Cardiac muscle cell (in vitro differentiated cells and primary cell): ENCODE measurements around the gene ADGRF5. TPM values are rescaled to one million over a fixed set of nuclear protein-coding genes. Genes with fewer than 3 reads are reported as not detected.
A peak's percentile ranks its signal among the peaks of the same experiment; 100 is the strongest.
"Not testable (repeated sequence)": the region's sequence is repeated elsewhere in the genome, so short reads cannot be mapped to it uniquely, and the experiment has no call there.

Experiments used
- DNase-seq, 2 donors: peaks; one replicate each; pipeline versions ENCODE4 v3.0.0 to v3.0.0-alpha.2; 2010 to 2017; ENCODE audit warnings: low read depth in 1 of 2, low spot score in 1 of 2
- H3K27ac ChIP-seq: fragments of 200-600 bp; sonication (generic); 2 replicates; pipeline ENCODE4 v1.5.1; 2016
- H3K27me3 ChIP-seq: fragments of 200-600 bp; sonication (generic); 2 replicates; pipeline ENCODE4 v1.6.0; 2016; ENCODE audit warnings: control low read depth
- H3K36me3 ChIP-seq: fragments of 200-600 bp; sonication (generic); 2 replicates; pipeline ENCODE4 v1.5.1; 2016; ENCODE audit warnings: control low read depth
- H3K4me1 ChIP-seq: fragments of 200-600 bp; sonication (generic); 2 replicates; pipeline ENCODE4 v1.8.1; 2017; ENCODE audit warnings: low read depth, mild to moderate bottlenecking, mixed run types
- H3K4me3 ChIP-seq: fragments of 200-600 bp; sonication (generic); 2 replicates; pipeline ENCODE4 v1.5.1; 2016; ENCODE audit warnings: mild to moderate bottlenecking
- H3K9me3 ChIP-seq: fragments of 200-600 bp; sonication (generic); 2 replicates; pipeline ENCODE4 v1.5.1; 2017; ENCODE audit warnings: low read depth, mild to moderate bottlenecking, control low read depth
- polyA plus RNA-seq: library from polyadenylated mRNA; unstranded; fragments of >200 nt; fragmentation: Nextera tagmentation; extraction: Ambion mirVana; gene quantifications from 2 replicates; pipeline ENCODE4 v1.2.1, GENCODE V29; 2016
- total RNA-seq: library from RNA; depleted of rRNA; stranded (reverse); fragments of >200 nt; gene quantifications from 2 replicates; pipeline ENCODE4 v1.2.3, GENCODE V29; 2016
- TF ChIP-seq, protein P1 (sequence below): IDR thresholded peaks from 2 replicates; pipeline ENCODE4 v1.5.1; 2012; ENCODE audit warnings: low read depth, mild to moderate bottlenecking, low read length

The ADGRF5 gene
- total and polyA plus RNA-seq, 2 experiments from 2014 or later, result 0.12 TPM; not detected in 1

DNA sequence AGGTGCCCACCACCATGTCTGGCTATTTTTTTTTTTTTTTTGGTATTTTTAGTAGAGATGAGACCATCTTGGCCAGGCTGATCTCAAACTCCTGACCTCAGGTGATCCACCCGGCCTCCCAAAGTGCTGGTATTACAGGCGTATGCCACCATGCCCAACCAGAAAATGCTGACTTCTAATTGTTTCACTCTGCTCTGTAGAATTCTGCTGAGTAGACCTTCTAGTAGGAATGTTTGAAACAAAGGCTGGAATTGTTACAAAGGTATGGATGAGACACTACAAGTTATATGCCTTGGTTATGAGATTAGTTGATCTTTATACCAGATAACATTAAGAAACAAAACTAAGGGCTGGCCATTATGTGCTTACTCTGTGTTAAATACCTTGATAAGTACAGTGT lies 83.7 kb downstream of the ADGRF5 start:
- H3K4me3 ChIP-seq, result no peak overlapping the region
- no peak overlapping the region for H3K27ac ChIP-seq
- no peaks in the 10 kb centered on the region for H3K4me1 ChIP-seq
- no peaks in the 10 kb centered on the region for H3K36me3 ChIP-seq
- DNase-seq, result no peak
- H3K9me3 ChIP-seq, result no peaks in the 10 kb centered on the region
- no peaks in the 10 kb centered on the region for H3K27me3 ChIP-seq
- TF ChIP-seq, protein P1, sequence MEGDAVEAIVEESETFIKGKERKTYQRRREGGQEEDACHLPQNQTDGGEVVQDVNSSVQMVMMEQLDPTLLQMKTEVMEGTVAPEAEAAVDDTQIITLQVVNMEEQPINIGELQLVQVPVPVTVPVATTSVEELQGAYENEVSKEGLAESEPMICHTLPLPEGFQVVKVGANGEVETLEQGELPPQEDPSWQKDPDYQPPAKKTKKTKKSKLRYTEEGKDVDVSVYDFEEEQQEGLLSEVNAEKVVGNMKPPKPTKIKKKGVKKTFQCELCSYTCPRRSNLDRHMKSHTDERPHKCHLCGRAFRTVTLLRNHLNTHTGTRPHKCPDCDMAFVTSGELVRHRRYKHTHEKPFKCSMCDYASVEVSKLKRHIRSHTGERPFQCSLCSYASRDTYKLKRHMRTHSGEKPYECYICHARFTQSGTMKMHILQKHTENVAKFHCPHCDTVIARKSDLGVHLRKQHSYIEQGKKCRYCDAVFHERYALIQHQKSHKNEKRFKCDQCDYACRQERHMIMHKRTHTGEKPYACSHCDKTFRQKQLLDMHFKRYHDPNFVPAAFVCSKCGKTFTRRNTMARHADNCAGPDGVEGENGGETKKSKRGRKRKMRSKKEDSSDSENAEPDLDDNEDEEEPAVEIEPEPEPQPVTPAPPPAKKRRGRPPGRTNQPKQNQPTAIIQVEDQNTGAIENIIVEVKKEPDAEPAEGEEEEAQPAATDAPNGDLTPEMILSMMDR, result no peak

DNA sequence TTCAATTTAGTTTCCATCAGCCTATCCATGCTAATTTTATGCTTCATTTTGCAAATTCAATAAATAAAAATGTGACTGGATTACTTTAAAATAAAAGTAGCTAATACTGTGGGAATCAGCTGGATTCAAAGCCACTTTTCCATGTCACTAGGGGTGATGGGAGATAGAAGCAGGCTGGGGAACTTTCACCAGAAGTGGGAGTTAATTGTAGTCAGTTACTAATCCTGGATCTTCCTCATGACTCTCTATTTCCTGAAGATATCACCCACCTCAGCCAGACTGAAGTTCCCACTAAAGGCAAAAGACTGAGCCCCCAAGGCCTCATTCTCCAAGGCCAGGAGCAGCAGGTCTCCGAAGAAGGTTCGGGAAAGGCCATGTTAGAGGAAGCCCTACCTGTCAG lies 86.7 kb downstream of the ADGRF5 start:
- not testable (repeated sequence) for H3K36me3 ChIP-seq, H3K27ac ChIP-seq, H3K4me1 ChIP-seq, H3K27me3 ChIP-seq, H3K4me3 ChIP-seq, DNase-seq, H3K9me3 ChIP-seq

GRCh38 chr6:46834257-46834916 lies 87.4 kb downstream of the ADGRF5 start:
- DNase-seq, H3K27me3 ChIP-seq: not testable (repeated sequence)

DNA sequence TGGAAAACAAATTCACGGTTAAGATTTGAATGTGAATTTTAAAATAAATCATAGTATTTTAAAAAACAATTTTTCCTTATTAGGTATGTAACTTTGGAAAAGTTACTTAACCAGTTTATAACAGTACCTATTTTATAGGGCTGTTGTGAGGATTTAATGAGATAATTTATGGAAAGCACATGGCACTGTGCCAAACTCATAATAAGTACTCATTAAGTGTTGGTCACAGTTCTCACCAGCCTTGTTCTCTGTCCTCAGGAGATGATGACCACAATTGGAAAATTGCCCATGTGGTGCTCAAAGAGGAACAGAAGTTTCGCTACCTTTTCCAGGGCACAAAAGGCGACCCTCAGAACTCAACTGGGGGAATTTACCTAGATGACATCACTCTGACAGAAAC lies 88.9 kb downstream of the ADGRF5 start:
- TF ChIP-seq, protein P1, result no peak
- Histone ChIP-seq H3K27ac (no peak overlapping the region), H3K4me3 (no peak overlapping the region), H3K36me3 (no peaks in the 10 kb centered on the region), H3K4me1 (no peaks in the 10 kb centered on the region), H3K27me3 (no peaks in the 10 kb centered on the region), H3K9me3 (no peaks in the 10 kb centered on the region)
- no peak for DNase-seq

More at GRCh38 chr6:46834257-46834916, 87.4 kb downstream of the ADGRF5 start:
- not testable (repeated sequence) for H3K4me3 ChIP-seq, H3K27ac ChIP-seq, H3K9me3 ChIP-seq, H3K4me1 ChIP-seq, H3K36me3 ChIP-seq

- H3K4me3 ChIP-seq, result no peak overlapping the region
- no peaks in the 10 kb centered on the region for H3K36me3 ChIP-seq
- no peaks in the 10 kb centered on the region for H3K27me3 ChIP-seq
- TF ChIP-seq, protein P1, result no peak
- H3K9me3 ChIP-seq, result no peaks in the 10 kb centered on the region
- no peak overlapping the region for H3K27ac ChIP-seq
- no peak for DNase-seq
- H3K4me1 ChIP-seq, result no peaks in the 10 kb centered on the region
Measured at GRCh38 chr6:46828939-46829338, 92.8 kb downstream of the ADGRF5 start.

GRCh38 chr6:46821458-46821881 lies 100.3 kb downstream of the ADGRF5 start:
- H3K27ac ChIP-seq, result no peak overlapping the region
- H3K4me1 ChIP-seq, result no peaks in the 10 kb centered on the region
- no peaks in the 10 kb centered on the region for H3K9me3 ChIP-seq
- H3K27me3 ChIP-seq, result no peaks in the 10 kb centered on the region
- DNase-seq, result no peak
- no peaks in the 10 kb centered on the region for H3K36me3 ChIP-seq
- TF ChIP-seq, protein P1, result no peak
- H3K4me3 ChIP-seq, result no peak overlapping the region

GRCh38 chr6:46819561-46819960 lies 102.2 kb downstream of the ADGRF5 start:
- Histone ChIP-seq H3K27ac (no peak overlapping the region), H3K4me3 (no peak overlapping the region), H3K27me3 (no peaks in the 10 kb centered on the region), H3K9me3 (no peaks in the 10 kb centered on the region), H3K4me1 (no peaks in the 10 kb centered on the region), H3K36me3 (no peaks in the 10 kb centered on the region)
- peak in 1 of 2 donors; percentile 10 for DNase-seq
- TF ChIP-seq, protein P1, result no peak
